Measurements from ENCODE around the gene SBNO1.
"Not testable (repeated sequence)": the region's sequence is repeated elsewhere in the genome, so short reads cannot be mapped to it uniquely, and the experiment has no call there.

SBNO1 gene

GRCh38 chr12:123253641-123254459, 110.8 kb downstream of the SBNO1 start:
- H3K4me3 ChIP-seq (ENCODE audit: low read length), result no peak overlapping the region
- no peak for TF ChIP-seq CTCF (conservative IDR thresholded peaks at IDR 0.05; ENCODE audit: low read depth, low read length)
- no peak for DNase-seq (ENCODE audit: low read depth)

DNA sequence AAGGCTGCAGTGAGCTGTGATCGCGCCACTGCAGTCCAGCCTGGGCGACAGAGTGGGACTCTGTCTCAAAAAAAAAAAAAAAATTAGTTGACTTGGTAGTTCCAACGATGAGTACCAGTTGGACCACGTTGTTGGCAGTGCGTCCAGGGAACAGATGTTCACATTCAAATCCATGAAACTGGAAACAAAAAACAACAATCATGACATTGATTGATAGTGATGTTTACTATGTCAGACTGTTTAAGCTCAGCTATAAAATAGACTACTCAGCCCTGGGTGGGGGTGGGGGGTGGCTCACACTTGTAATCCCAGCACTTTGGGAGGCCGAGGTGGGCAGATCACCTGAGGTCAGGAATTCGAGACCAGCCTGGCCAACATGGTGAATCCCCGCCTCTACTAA, 112.3 kb downstream of the SBNO1 start:
- DNase-seq (ENCODE audit: low read depth); H3K4me3 ChIP-seq (ENCODE audit: low read length): not testable (repeated sequence)

DNA sequence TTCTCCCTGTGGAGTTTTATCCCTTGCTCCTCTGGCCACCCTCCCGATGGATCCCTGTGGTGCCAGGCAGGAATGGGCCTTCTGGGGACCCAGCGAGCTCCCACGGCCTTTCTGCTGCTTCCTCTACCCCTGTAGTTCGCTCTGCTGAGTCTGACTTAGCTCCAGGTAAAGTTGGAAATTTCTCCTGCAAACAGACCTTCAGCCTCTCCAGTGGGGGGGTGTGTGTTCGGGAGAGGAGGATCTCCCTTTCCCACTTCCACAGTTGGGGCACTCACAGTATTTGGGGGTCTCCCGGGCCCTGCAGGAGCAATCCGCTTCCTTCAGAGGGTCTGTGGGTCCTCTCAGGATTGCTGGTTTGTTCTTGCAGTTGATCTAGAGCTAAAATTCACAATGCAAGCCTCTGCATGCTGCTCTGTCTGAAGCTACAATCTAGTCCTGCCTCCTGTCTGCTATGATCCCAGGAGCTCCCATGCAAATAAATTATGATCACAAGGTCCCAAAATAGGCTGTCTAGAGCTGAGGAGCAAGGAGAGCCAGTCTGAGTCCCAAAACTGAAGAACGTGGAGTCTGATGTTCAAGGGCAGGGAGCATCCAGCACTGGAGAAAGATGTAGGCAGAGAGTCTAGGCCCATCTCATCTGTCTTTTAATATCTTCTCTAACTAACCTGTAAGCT, 113.1 kb downstream of the SBNO1 start:
- H3K4me3 ChIP-seq (ENCODE audit: low read length), result no peak overlapping the region
- DNase-seq (ENCODE audit: low read depth), result no peak
- TF ChIP-seq CTCF (conservative IDR thresholded peaks at IDR 0.05; ENCODE audit: low read depth, low read length), result no peak

DNA sequence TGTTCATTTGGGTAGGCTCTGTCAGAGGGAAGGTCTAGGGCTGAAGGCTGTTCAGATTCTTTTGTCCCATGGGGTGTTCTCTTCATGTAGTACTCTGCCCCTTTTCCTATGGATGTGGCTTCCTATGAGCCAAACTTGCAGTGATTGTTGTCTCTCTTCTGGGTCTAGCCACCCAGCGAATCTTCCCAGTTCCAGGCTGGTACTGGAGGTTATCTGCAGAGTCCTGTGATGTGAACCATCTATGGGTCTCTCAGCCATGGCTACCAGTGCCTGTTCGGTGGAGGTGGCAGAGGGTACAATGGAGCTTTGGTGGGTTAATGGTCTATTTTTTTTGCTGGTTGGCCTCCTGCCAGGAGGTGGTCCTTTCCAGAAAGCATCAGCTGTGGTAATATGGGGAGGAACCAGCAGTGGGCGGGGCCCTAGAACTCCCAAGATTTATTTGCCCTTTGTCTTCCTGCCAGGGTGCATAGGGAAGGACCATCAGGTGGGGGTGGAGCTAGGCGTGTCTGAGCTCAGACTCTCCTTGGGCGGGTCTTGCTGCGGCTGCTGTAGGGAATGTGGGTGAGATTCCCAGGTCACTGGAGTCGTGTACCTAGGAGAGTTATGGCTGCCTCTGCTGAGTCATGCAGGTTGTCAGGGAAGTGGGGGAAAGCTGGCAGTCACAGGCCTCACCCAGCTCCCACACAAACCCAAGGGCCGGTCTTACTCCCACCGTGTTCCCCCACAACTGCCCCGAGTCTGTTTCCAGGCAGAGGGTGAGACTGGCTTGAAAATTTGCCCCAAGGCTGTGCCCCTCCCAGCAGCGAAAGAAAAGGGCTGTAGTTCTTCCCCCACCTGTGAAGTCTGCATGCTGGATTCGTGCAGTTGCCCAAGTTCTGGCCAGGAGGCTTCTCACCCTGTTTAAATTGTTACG, 113.9 kb downstream of the SBNO1 start:
- no peak overlapping the region for H3K4me3 ChIP-seq (ENCODE audit: low read length)
- TF ChIP-seq CTCF (conservative IDR thresholded peaks at IDR 0.05; ENCODE audit: low read depth, low read length), result no peak
- no peak for DNase-seq (ENCODE audit: low read depth)

DNA sequence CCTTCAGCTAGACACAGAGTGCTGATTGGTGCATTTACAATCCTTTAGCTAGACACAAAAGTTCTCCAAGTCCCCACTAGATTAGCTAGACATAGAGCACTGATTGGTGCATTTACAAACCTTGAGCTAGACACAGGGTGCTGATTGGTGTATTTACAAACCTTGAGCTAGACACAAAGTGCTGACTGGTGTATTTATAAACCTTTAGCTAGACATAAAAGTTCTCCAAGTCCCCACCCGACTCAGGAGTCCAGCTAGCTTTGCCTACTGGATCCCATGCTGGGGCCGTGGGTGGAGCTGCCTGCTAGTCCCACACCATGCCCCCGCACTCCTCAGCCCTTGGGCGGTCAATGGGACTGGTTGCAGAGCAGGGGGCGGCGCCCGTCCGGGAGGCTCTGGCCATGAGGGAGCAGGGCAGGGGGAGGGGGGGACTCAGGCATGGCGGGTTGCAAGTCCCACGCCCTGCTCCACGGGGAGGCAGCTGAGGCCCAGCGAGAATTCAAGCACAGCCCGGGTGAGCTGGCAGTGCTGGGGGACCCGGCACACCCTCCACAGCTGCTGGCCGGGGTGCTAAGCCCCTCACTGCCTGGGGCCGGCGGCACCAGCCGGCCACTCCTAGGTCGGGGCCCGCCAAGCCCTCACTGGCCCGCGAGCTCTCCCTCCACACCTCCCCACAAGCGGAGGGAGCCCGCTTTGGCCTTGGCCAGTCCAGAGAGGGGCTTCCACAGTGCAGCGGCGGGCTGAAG, 115.5 kb downstream of the SBNO1 start:
- H3K4me3 ChIP-seq (ENCODE audit: low read length); DNase-seq (ENCODE audit: low read depth): not testable (repeated sequence)

GRCh38 chr12:123248129-123248528, 116.5 kb downstream of the SBNO1 start:
- DNase-seq (ENCODE audit: low read depth); H3K4me3 ChIP-seq (ENCODE audit: low read length): not testable (repeated sequence)

GRCh38 chr12:123245678-123246077, 119.0 kb downstream of the SBNO1 start:
- TF ChIP-seq CTCF (conservative IDR thresholded peaks at IDR 0.05; ENCODE audit: low read depth, low read length), result no peak
- no peak for DNase-seq (ENCODE audit: low read depth)
- H3K4me3 ChIP-seq (ENCODE audit: low read length), result no peak overlapping the region

DNA sequence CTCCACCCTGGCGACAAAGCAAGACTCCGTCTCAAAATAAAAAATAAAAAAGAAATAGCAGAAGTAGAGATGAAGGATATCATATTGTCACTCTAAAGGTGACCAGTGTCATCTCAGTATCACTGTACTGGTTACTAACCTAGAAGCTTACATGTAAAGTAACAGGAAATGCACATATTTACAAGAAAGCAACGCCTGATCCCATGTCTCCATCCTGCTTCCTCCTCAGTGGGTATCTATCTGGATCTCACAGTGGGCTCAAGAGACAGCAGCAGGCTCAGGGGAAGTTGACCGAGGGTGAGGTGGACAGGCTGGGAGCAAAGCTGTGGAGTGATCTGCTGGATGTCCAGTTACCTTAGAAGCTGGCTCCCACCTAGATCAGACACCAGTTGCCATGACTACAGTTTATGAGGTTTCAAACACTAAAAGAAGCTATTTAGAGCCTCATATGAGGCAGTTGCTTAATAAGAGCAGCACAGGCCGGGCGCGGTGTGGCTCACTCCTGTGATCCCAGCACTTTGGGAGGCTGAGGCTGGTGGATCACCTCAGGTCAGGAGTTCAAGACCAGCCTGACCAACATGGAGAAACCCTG, 120.9 kb downstream of the SBNO1 start:
- DNase-seq (ENCODE audit: low read depth), result no peak
- H3K4me3 ChIP-seq (ENCODE audit: low read length), result no peak overlapping the region
- TF ChIP-seq CTCF (conservative IDR thresholded peaks at IDR 0.05; ENCODE audit: low read depth, low read length), result no peak

All from retinal pigment epithelial cell (primary cell).